GM18519 (cell line): ENCODE measurements around the gene PCGF3.
"Not testable (repeated sequence)": the region's sequence is repeated elsewhere in the genome, so short reads cannot be mapped to it uniquely, and the experiment has no call there.

Experiments
- ATAC-seq: cut with Tn5 transposase; IDR thresholded peaks from one replicate; pipeline ENCODE4 v1.9.1; 2021; ENCODE audit warnings: mild to moderate bottlenecking, moderate library complexity; ENCODE audit not compliant: unreplicated experiment, low FRiP score

The PCGF3 gene

GRCh38 chr4:790466-790820 is 84.8 kb downstream of the PCGF3 start:
- no peak for ATAC-seq

- ATAC-seq = no peak
These were observed 85.7 kb downstream of the PCGF3 start for GRCh38 chr4:791252-791897.

- no peak for ATAC-seq
These were observed 86.4 kb downstream of the PCGF3 start for GRCh38 chr4:791898-792625.

- no peak for ATAC-seq
These were observed 87.0 kb downstream of the PCGF3 start for GRCh38 chr4:792626-793092.

GRCh38 chr4:793093-793861 is 87.6 kb downstream of the PCGF3 start:
- no peak for ATAC-seq

- ATAC-seq = no peak
These were observed 88.4 kb downstream of the PCGF3 start for GRCh38 chr4:793941-794621.

GRCh38 chr4:794900-795725 is 89.5 kb downstream of the PCGF3 start:
- no peak for ATAC-seq

GRCh38 chr4:795726-796119 is 90.1 kb downstream of the PCGF3 start:
- no peak for ATAC-seq

GRCh38 chr4:796206-796605 is 90.6 kb downstream of the PCGF3 start:
- ATAC-seq = no peak

GRCh38 chr4:797066-797465 is 91.4 kb downstream of the PCGF3 start:
- no peak for ATAC-seq

GRCh38 chr4:801436-802124 is 95.9 kb downstream of the PCGF3 start:
- ATAC-seq = no peak

- ATAC-seq = no peak
These were observed 98.3 kb downstream of the PCGF3 start for GRCh38 chr4:803884-804283.

- no peak for ATAC-seq
These were observed 99.2 kb downstream of the PCGF3 start for GRCh38 chr4:804804-805203.

- not testable (repeated sequence) for ATAC-seq
These were observed 101.3 kb downstream of the PCGF3 start for GRCh38 chr4:806979-807378.

- no peak for ATAC-seq
These were observed 102.2 kb downstream of the PCGF3 start for GRCh38 chr4:807792-808191.

- ATAC-seq = no peak
These were observed 103.4 kb downstream of the PCGF3 start for GRCh38 chr4:808860-809570.

- no peak for ATAC-seq
These were observed 108.3 kb downstream of the PCGF3 start for GRCh38 chr4:813900-814299.

GRCh38 chr4:814312-814850 is 108.7 kb downstream of the PCGF3 start:
- no peak for ATAC-seq
